ENCODE data around the gene ARL2BP. TPM values are rescaled to one million over a fixed set of nuclear protein-coding genes. Genes with fewer than 3 reads are reported as not detected.
A peak's percentile ranks its signal among the peaks of the same experiment; 100 is the strongest.

ARL2BP gene
- polyA plus RNA-seq, 1 donor (not counting 4 experiments of a cell fraction or from before 2014, with no cell fraction given), result 98.0 TPM

DNA sequence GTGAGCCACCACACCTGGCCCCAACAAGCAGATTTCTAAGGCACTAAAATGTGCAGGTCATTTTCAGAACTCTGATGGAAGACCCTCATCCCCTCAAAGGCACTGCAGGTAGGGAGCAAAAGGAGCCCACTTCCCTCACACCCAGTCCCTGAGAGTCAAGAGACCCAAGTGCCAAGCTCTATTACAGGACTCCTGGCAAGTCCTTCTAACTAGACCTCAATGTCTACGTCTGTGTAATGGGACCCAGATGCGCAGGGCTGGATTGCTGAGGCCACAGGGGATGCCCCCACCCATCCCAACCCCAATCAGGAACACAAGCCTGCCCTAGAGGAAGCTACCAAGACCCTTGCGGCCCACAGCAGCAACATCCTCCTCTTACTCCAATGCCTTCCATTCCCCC lies 36.7 kb downstream of the ARL2BP start:
- TF ChIP-seq, protein P1, sequence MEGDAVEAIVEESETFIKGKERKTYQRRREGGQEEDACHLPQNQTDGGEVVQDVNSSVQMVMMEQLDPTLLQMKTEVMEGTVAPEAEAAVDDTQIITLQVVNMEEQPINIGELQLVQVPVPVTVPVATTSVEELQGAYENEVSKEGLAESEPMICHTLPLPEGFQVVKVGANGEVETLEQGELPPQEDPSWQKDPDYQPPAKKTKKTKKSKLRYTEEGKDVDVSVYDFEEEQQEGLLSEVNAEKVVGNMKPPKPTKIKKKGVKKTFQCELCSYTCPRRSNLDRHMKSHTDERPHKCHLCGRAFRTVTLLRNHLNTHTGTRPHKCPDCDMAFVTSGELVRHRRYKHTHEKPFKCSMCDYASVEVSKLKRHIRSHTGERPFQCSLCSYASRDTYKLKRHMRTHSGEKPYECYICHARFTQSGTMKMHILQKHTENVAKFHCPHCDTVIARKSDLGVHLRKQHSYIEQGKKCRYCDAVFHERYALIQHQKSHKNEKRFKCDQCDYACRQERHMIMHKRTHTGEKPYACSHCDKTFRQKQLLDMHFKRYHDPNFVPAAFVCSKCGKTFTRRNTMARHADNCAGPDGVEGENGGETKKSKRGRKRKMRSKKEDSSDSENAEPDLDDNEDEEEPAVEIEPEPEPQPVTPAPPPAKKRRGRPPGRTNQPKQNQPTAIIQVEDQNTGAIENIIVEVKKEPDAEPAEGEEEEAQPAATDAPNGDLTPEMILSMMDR (optimal IDR thresholded peaks at IDR 0.05 in 1 of 3, IDR thresholded peaks at IDR 0.05 in 1 of 3, conservative IDR thresholded peaks at IDR 0.05 in 1 of 3; ENCODE audit: extremely low read depth in 1 of 3, insufficient read depth in 2 of 3, low read length in 3 of 3), result no peak
- TF ChIP-seq EZH2 (IDR thresholded peaks at IDR 0.05; ENCODE audit: low read length), result no peak
- H3K4me1 ChIP-seq (ENCODE audit: control insufficient read depth, extremely low read depth, insufficient read depth, low read length), result peaks cover 36% of the 10 kb centered on the region
- no peaks in the 10 kb centered on the region for H3K36me3 ChIP-seq (ENCODE audit: control insufficient read depth in 2 of 2, extremely low read depth in 1 of 2, insufficient read depth in 2 of 2, low read length in 2 of 2)
- no peaks in the 10 kb centered on the region for H3K9me1 ChIP-seq (ENCODE audit: control insufficient read depth, extremely low read depth, insufficient read depth, low read length)
- no peaks in the 10 kb centered on the region for H3K9me3 ChIP-seq (ENCODE audit: control insufficient read depth, low read depth, low read length)
- no peak overlapping the region for H3K27ac ChIP-seq (ENCODE audit: control insufficient read depth, insufficient read depth, low read length)
- H3K79me2 ChIP-seq (ENCODE audit: control insufficient read depth, insufficient read depth, low read length), result no peaks in the 10 kb centered on the region
- FAIRE-seq (no peak), DNase-seq (ENCODE audit: low read depth, low spot score) (no peak)
- H3K27me3 ChIP-seq (ENCODE audit: control insufficient read depth, extremely low read depth, insufficient read depth, low read length), result peaks cover 10% of the 10 kb centered on the region
- H3K9ac ChIP-seq (ENCODE audit: control insufficient read depth, extremely low read depth, insufficient read depth, low read length), result no peak overlapping the region
- no peaks in the 10 kb centered on the region for H4K20me1 ChIP-seq (ENCODE audit: control insufficient read depth, extremely low read depth, insufficient read depth, low read length)
- no peak overlapping the region for H3K4me3 ChIP-seq (ENCODE audit: control insufficient read depth in 2 of 3, extremely low read depth in 1 of 3, insufficient read depth in 2 of 3, low read depth in 1 of 3, low read length in 3 of 3)
- H2AFZ ChIP-seq (ENCODE audit: control insufficient read depth, low read length), result no peak overlapping the region
- no peak overlapping the region for H3K4me2 ChIP-seq (ENCODE audit: control insufficient read depth, extremely low read depth, insufficient read depth, low read depth, low read length)
- dilution Hi-C loops (cut with MboI; ENCODE audit: extremely low pct_ligation_motif_present, low sequenced_read_pairs), result no loop called here

DNA sequence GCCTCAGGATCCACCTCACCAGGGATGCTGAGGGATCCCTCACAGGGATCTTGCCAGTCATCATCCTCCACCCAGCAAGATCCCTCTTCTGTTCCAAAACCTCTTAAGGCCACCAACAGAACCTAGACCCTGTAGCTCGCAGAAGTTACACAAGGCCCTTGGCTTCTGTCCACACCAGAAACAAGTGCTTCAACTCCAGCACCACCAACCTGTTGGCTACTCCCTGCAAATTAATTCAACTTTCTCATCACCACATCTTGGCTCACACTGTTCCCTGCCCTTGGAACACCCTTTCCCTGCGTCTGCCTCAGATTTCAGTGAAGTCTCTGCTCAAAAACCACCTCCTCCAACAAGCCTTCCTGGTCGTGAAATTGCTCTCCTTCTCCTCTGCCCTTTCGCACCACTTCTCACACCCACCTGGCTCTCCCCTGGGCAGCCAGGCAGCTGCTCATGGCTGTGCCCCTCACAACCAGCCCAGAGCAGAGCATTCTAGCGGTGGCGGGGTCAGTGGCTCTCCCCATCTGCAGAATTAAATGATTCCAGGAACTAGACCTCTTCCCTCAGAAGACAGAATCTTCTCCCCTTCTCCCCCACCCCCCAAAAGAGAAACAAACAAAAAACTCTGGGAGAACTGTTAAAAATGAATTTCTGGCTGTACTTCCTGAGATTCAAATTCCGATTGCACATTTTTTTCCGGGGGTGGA lies 37.6 kb downstream of the ARL2BP start:
- peaks cover 29% of the 10 kb centered on the region for H3K4me1 ChIP-seq (ENCODE audit: control insufficient read depth, extremely low read depth, insufficient read depth, low read length)
- FAIRE-seq (peak; percentile 74), DNase-seq (ENCODE audit: low read depth, low spot score) (no peak)
- no peak for TF ChIP-seq EZH2 (IDR thresholded peaks at IDR 0.05; ENCODE audit: low read length)
- TF ChIP-seq, protein P1 (optimal IDR thresholded peaks at IDR 0.05 in 1 of 3, IDR thresholded peaks at IDR 0.05 in 1 of 3, conservative IDR thresholded peaks at IDR 0.05 in 1 of 3; ENCODE audit: extremely low read depth in 1 of 3, insufficient read depth in 2 of 3, low read length in 3 of 3), result no peak
- H3K36me3 ChIP-seq (ENCODE audit: control insufficient read depth in 2 of 2, extremely low read depth in 1 of 2, insufficient read depth in 2 of 2, low read length in 2 of 2), result no peaks in the 10 kb centered on the region
- H4K20me1 ChIP-seq (ENCODE audit: control insufficient read depth, extremely low read depth, insufficient read depth, low read length), result no peaks in the 10 kb centered on the region
- H3K27ac ChIP-seq (ENCODE audit: control insufficient read depth, insufficient read depth, low read length), result no peak overlapping the region
- H3K9me3 ChIP-seq (ENCODE audit: control insufficient read depth, low read depth, low read length), result no peaks in the 10 kb centered on the region
- no peaks in the 10 kb centered on the region for H3K79me2 ChIP-seq (ENCODE audit: control insufficient read depth, insufficient read depth, low read length)
- H3K9me1 ChIP-seq (ENCODE audit: control insufficient read depth, extremely low read depth, insufficient read depth, low read length), result no peaks in the 10 kb centered on the region
- H3K4me2 ChIP-seq (ENCODE audit: control insufficient read depth, extremely low read depth, insufficient read depth, low read depth, low read length), result no peak overlapping the region
- H3K9ac ChIP-seq (ENCODE audit: control insufficient read depth, extremely low read depth, insufficient read depth, low read length), result no peak overlapping the region
- no peak overlapping the region for H2AFZ ChIP-seq (ENCODE audit: control insufficient read depth, low read length)
- H3K27me3 ChIP-seq (ENCODE audit: control insufficient read depth, extremely low read depth, insufficient read depth, low read length), result peaks cover 10% of the 10 kb centered on the region
- H3K4me3 ChIP-seq (ENCODE audit: control insufficient read depth in 2 of 3, extremely low read depth in 1 of 3, insufficient read depth in 2 of 3, low read depth in 1 of 3, low read length in 3 of 3), result no peak overlapping the region
- dilution Hi-C loops (cut with MboI; ENCODE audit: extremely low pct_ligation_motif_present, low sequenced_read_pairs), result no loop called here

Measured in keratinocyte (primary cell).